Measurements from ENCODE around the gene HHIPL1. TPM values are rescaled to one million over a fixed set of nuclear protein-coding genes. Genes with fewer than 3 reads are reported as not detected.

HHIPL1 gene
- polyA plus RNA-seq, 1 experiment = 1.1 TPM

DNA sequence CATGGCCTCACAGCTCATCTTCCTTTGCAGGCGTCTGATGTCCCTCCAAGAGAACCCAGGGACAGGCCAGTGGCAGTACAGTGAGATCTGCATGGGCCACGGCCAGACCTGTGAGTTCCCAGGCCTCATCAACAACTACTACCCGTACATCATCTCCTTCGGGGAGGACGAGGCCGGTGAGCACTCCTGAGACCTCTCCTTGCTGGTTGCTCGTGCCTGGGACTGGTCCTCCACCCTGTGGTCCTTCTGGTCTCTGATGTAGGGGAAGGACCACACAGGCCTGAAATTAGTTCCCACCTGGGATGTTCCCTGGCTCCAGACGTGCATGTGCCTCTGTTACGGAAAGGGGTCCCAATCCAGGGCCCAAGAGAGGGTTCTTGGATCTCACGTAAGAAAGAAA lies 17.9 kb downstream of the HHIPL1 start:
- H3K27ac ChIP-seq (ENCODE audit: low read depth, low read length) = no peak overlapping the region
- no peak overlapping the region for H3K4me3 ChIP-seq (ENCODE audit: low read depth, low read length)
- H3K9me3 ChIP-seq (ENCODE audit: control insufficient read depth, insufficient read depth, low read length) = no peaks in the 10 kb centered on the region
- DNase-seq (ENCODE audit: low read depth, low spot score) = no peak
- TF ChIP-seq, protein P1, sequence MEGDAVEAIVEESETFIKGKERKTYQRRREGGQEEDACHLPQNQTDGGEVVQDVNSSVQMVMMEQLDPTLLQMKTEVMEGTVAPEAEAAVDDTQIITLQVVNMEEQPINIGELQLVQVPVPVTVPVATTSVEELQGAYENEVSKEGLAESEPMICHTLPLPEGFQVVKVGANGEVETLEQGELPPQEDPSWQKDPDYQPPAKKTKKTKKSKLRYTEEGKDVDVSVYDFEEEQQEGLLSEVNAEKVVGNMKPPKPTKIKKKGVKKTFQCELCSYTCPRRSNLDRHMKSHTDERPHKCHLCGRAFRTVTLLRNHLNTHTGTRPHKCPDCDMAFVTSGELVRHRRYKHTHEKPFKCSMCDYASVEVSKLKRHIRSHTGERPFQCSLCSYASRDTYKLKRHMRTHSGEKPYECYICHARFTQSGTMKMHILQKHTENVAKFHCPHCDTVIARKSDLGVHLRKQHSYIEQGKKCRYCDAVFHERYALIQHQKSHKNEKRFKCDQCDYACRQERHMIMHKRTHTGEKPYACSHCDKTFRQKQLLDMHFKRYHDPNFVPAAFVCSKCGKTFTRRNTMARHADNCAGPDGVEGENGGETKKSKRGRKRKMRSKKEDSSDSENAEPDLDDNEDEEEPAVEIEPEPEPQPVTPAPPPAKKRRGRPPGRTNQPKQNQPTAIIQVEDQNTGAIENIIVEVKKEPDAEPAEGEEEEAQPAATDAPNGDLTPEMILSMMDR (IDR thresholded peaks at IDR 0.05; ENCODE audit: low read depth, low read length) = no peak
- H3K27me3 ChIP-seq (ENCODE audit: control insufficient read depth, insufficient read depth, low read length) = peaks cover 19% of the 10 kb centered on the region
- POLR2A ChIA-PET = no interaction called here
- CTCF ChIA-PET = interaction anchor here (0.6 kb wide), 1 partner anchor 237 kb away, joined by 3 read pairs; no protein-coding TSS in a partner anchor

DNA sequence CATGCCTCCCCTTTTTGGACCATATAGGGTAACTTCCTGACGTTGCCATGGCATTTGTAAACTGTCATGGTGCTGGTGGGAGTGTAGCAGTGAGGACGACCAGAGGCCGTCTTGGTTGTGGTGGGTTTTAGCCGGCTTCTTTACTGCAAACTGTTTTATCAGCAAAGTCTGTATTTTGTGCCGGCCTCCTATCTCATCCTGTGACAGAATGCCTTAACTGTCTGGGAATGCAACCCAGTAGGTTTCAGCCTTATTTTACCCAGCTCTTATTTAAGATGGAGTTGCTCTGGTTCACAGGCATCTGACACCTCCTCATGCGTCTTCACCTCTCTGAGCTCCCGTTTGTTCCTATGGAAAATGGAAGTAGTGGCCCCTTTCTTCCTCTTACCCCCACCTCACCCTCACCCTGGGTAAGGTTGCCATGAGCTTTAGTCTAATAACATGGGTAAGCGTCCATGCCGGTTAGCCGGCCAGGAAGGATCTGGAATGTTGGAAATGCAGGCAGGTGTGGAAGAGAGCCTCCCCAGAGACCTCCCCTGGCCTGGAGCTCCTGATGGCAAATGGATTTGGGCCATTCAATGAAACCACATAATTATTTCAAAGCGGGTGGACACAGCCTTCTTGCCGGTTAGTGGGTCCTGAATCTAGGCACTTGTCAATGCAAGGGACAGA lies 18.6 kb downstream of the HHIPL1 start:
- TF ChIP-seq, protein P1 (IDR thresholded peaks at IDR 0.05; ENCODE audit: low read depth, low read length) = no peak
- Histone ChIP-seq H3K27ac (ENCODE audit: low read depth, low read length) (no peak overlapping the region), H3K9me3 (ENCODE audit: control insufficient read depth, insufficient read depth, low read length) (no peaks in the 10 kb centered on the region), H3K27me3 (ENCODE audit: control insufficient read depth, insufficient read depth, low read length) (peaks cover 17% of the 10 kb centered on the region), H3K4me3 (ENCODE audit: low read depth, low read length) (no peak overlapping the region)
- ChIA-PET CTCF (interaction anchor here (0.7 kb wide), 1 partner anchor 222 kb away, joined by 3 read pairs; no protein-coding TSS in a partner anchor), POLR2A (no interaction called here)
- DNase-seq (ENCODE audit: low read depth, low spot score) = no peak

DNA sequence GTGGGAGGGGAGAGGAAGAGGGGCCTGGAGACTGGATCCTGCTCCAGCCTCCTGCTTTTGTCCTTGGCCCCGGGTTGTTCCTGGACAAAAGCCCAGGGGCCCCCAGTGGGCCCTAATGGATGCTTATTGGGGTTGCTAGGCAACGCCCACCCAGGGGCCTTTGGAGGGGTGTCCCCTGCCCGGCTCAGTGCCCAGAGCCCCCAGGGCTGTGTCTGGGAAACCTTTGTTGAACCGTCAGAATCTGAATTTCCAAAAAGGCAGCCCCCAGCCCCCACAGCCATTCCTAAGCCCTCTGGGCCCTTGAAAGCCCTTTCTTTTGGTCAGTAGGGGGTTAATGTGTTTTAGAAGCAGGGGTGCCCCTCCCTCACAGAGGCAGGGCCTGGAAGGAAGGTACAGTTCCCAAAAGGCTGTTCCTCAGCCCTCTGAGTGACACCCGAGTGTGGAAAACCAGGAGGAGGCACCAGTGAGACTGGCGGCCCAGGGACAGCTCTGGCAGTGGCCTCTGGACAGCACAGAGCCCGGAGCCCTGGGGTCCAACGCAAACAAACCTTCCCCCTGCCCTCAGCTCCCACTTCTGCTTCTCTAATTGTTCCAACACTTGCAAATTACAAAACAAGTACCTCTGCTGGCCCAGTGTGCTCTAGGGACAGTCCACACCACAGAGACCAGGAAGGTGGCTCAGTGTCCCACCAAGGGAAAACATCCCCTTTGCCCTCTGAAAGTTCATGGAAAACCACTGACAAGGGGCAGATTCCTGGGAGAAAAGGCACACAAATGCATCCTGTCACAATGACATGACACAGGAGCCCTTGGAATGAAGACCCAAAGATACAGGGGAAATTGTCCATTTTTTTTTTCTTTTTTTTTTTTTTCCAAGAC lies 19.4 kb downstream of the HHIPL1 start:
- Histone ChIP-seq H3K4me3 (ENCODE audit: low read depth, low read length) (no peak overlapping the region), H3K9me3 (ENCODE audit: control insufficient read depth, insufficient read depth, low read length) (no peaks in the 10 kb centered on the region), H3K27ac (ENCODE audit: low read depth, low read length) (no peak overlapping the region), H3K27me3 (ENCODE audit: control insufficient read depth, insufficient read depth, low read length) (peaks cover 11% of the 10 kb centered on the region)
- DNase-seq (ENCODE audit: low read depth, low spot score) = no peak
- TF ChIP-seq, protein P1 (IDR thresholded peaks at IDR 0.05; ENCODE audit: low read depth, low read length) = no peak
- ChIA-PET CTCF (interaction anchor here (0.6 to 0.7 kb wide), 3 partner anchors 54 to 221 kb away, joined by 3 read pairs; no protein-coding TSS in a partner anchor), POLR2A (interaction anchor here (0.6 kb wide), 1 partner anchor 133 kb away, joined by 3 read pairs; no protein-coding TSS in a partner anchor)

DNA sequence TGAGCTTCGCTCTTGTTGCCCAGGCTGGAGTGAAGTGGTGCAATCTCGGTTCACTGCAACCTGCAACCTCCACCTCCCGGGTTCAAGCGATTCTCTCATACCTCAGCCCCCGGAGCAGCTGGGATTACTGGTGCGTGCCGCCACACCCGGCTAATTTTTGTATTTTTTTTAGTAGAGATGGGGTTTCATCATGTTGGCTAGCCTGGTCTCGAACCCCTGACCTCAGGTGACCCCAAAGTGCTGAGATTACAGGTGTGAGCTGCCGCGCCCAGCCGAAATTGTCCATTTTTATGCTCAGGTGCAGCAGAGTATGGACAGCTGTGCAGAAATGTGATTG lies 20.0 kb downstream of the HHIPL1 start:
- ChIA-PET CTCF (interaction anchor here (0.6 kb wide), 2 partner anchors 53 to 151 kb away, joined by 3 read pairs; no protein-coding TSS in a partner anchor), POLR2A (interaction anchor here (0.6 kb wide), 1 partner anchor 134 kb away, joined by 3 read pairs; no protein-coding TSS in a partner anchor)
- H3K9me3 ChIP-seq (ENCODE audit: control insufficient read depth, insufficient read depth, low read length) = no peaks in the 10 kb centered on the region
- H3K4me3 ChIP-seq (ENCODE audit: low read depth, low read length) = no peak overlapping the region
- TF ChIP-seq, protein P1 (IDR thresholded peaks at IDR 0.05; ENCODE audit: low read depth, low read length) = no peak
- DNase-seq (ENCODE audit: low read depth, low spot score) = no peak
- H3K27me3 ChIP-seq (ENCODE audit: control insufficient read depth, insufficient read depth, low read length) = peaks cover 6% of the 10 kb centered on the region
- H3K27ac ChIP-seq (ENCODE audit: low read depth, low read length) = no peak overlapping the region

Data from AG04450 (cell line).